SK-MEL-5 (cell line): Measurements from ENCODE around the gene INSR. TPM values are rescaled to one million over a fixed set of nuclear protein-coding genes. Genes with fewer than 3 reads are reported as not detected.
"Not testable (repeated sequence)": the region's sequence is repeated elsewhere in the genome, so short reads cannot be mapped to it uniquely, and the experiment has no call there.

Source experiments
- DNase-seq: peaks from one replicate; pipeline ENCODE4 v3.0.0-alpha.2; 2016; ENCODE audit warnings: low read depth, low spot score
- in situ Hi-C: cut with HindIII; loops from 2 replicates; pipeline ENCODE4 v1.10.0; 2016; ENCODE audit warnings: low sequenced_read_pairs, high pct_unique_total_duplicates, low pct_unique_long_range_greater_than_20kb
- total RNA-seq: library from RNA; depleted of rRNA; stranded (reverse); fragments of >200 nt; shearing (Covaris generic); gene quantifications from 2 replicates; pipeline ENCODE4 v1.2.3, GENCODE V29; 2014

INSR gene
- total RNA-seq, 1 experiment from 2014 or later = 11.3 TPM

GRCh38 chr19:7242601-7243258 is 51.5 kb downstream of the INSR start:
- in situ Hi-C loops = no loop called here
- DNase-seq = peak; percentile 73

- no peak for DNase-seq
- in situ Hi-C loops = no loop called here
These were observed 56.2 kb downstream of the INSR start for GRCh38 chr19:7238051-7238450.

GRCh38 chr19:7236153-7236552 is 58.1 kb downstream of the INSR start:
- DNase-seq = no peak
- in situ Hi-C loops = no loop called here

GRCh38 chr19:7230826-7231225 is 63.4 kb downstream of the INSR start:
- DNase-seq = no peak
- in situ Hi-C loops = no loop called here

- in situ Hi-C loops = no loop called here
- no peak for DNase-seq
These were observed 64.5 kb downstream of the INSR start for GRCh38 chr19:7229735-7230134.

- no peak for DNase-seq
- in situ Hi-C loops = no loop called here
These were observed 65.2 kb downstream of the INSR start for GRCh38 chr19:7228935-7229541.

- in situ Hi-C loops = no loop called here
- no peak for DNase-seq
These were observed 66.5 kb downstream of the INSR start for GRCh38 chr19:7227735-7228134.

GRCh38 chr19:7227149-7227548 is 67.1 kb downstream of the INSR start:
- in situ Hi-C loops, DNase-seq: not testable (repeated sequence)

- no peak for DNase-seq
- in situ Hi-C loops = no loop called here
These were observed 67.5 kb downstream of the INSR start for GRCh38 chr19:7226739-7227138.

GRCh38 chr19:7225741-7226140 is 68.5 kb downstream of the INSR start:
- in situ Hi-C loops = no loop called here
- DNase-seq = no peak

- DNase-seq = no peak
- in situ Hi-C loops = no loop called here
These were observed 69.2 kb downstream of the INSR start for GRCh38 chr19:7224995-7225394.

GRCh38 chr19:7224209-7224686 is 70.0 kb downstream of the INSR start:
- in situ Hi-C loops = no loop called here
- no peak for DNase-seq

- DNase-seq = no peak
- in situ Hi-C loops = no loop called here
These were observed 70.8 kb downstream of the INSR start for GRCh38 chr19:7223429-7223828.

- no peak for DNase-seq
- in situ Hi-C loops = no loop called here
These were observed 75.2 kb downstream of the INSR start for GRCh38 chr19:7219056-7219455.

- DNase-seq = no peak
- in situ Hi-C loops = no loop called here
These were observed 76.4 kb downstream of the INSR start for GRCh38 chr19:7217861-7218260.

- DNase-seq = no peak
- in situ Hi-C loops = no loop called here
These were observed 77.8 kb downstream of the INSR start for GRCh38 chr19:7216373-7216902.

GRCh38 chr19:7215176-7215575 is 79.0 kb downstream of the INSR start:
- in situ Hi-C loops = no loop called here
- DNase-seq = no peak

GRCh38 chr19:7214324-7215089 is 79.7 kb downstream of the INSR start:
- in situ Hi-C loops = no loop called here
- no peak for DNase-seq
